ENCODE measurements around the gene RPS5.
"Not testable (repeated sequence)": the region's sequence is repeated elsewhere in the genome, so short reads cannot be mapped to it uniquely, and the experiment has no call there.

RPS5 gene

DNA sequence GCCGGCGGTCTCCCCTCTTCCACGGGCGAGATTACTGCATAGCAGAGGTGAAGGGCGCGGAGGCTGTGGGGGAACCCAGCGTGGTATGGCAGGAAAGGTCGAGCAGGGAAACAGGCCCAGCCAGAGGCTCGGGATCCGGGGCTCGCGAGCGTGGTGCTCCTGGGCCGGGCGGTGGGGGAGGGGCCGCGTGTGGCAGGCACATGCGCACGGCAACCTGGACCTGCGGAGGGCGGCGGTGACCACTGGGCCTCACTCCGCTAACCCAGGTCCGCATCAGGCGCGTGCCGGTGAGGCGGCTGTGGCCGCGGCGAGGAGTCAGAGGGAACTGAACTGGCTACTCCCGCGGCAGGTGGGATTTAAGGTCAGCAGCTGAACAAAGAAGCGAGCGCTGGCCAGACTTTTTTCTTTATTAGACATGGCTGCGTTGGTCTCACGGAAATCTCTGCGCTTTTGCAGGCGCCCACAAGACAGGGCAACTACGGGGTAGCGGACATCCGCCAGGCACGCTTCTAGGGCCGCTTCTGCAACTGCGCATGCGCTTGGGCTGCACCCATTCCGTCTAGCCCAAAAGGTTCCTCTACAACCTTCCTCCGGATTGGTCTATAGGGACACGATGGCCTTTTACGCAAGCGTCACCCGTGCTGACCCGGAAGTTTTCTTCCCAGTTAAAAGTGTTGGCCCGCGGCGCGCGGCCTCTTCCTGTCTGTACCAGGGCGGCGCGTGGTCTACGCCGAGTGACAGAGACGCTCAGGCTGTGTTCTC is at the start of gene RPS5:
Gene RPS5 (plus strand): TSS at position 694 of the 762 bp plus-strand sequence. CDS start 869 bp downstream, outside the sequence.
- peak; percentile 98 for DNase-seq (ENCODE audit: low spot score)

GRCh38 chr19:58338336-58338735 is 48.7 kb upstream of the RPS5 start:
- no peak for DNase-seq (ENCODE audit: low spot score)

DNA sequence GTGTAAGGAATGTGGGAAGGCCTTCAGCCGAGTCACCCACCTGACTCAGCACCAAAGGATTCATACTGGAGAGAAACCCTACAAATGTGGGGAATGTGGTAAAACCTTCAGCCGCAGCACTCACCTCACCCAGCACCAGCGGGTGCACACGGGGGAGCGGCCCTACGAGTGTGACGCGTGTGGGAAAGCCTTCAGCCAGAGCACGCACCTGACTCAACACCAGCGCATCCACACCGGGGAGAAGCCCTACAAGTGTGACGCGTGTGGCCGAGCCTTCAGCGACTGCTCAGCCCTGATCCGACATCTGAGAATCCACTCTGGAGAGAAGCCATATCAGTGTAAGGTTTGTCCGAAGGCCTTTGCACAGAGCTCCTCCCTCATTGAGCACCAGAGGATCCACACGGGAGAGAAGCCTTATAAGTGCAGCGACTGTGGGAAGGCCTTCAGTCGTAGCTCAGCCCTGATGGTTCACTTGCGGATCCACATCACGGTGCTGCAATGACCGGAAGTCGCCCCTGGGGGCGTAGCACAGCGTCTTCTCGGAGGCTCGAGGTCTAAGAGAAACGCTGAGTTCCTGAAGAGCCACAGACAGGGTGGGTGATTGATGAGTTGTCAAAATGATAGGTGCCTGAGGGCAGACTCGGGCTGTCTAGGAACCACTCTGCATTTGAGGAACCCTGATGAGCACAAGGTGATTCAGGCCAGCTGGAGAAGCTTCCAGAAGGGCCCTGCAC is 48.1 kb upstream of the RPS5 start:
- no peak for DNase-seq (ENCODE audit: low spot score)

GRCh38 chr19:58345558-58345957 is 41.5 kb upstream of the RPS5 start:
- no peak for DNase-seq (ENCODE audit: low spot score)

DNA sequence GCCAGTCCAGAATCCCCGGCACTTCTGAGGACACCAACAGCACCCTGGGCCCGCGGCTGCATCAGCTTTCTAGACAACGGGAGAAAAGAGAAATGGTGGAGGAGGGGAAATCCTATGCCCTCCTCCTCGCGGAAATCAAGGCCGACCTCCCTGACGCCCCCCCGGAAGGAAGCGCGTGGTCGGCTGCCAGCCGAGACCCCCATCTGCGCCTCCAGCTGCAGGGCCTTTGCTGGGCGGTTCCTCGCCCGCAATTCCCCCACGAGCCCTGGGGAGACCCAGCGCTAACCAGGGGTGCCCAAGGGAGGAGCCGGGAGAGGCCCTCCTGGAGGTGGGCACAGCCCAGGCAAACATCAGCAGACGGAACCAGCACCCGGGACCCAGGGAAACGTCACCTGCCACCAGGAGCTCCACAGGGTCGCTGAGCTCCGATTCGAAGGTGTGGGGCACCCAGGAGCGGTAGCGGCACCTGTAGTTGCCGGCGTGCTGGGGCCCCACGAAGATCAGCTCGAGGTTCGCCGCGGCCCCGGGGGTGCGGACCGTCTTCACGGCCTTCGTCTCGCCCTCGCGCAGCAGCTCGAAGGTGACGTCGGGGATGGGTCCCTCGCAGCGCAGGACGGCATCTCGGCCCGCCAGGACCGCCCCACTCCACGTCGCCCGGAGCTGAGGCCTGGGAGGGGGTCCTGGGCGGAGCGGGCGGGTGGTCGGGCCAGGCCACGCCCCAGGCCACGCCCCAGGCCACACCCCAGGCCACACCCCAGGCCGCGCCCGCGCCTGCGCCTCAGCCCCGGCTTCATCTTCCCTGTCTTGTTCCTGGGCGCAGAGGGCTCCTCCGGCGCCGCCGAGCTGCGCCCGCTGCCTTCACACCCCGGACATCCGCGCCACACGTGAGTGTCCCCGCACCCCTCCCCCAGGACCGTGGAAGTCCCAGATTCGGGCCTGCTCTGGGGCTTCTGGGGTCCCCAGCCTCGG is 39.8 kb upstream of the RPS5 start:
- peak; percentile 80 for DNase-seq (ENCODE audit: low spot score)

- not testable (repeated sequence) for DNase-seq (ENCODE audit: low spot score)
Observed at GRCh38 chr19:58348080-58348479, 39.0 kb upstream of the RPS5 start.

GRCh38 chr19:58349590-58349989 is 37.5 kb upstream of the RPS5 start:
- no peak for DNase-seq (ENCODE audit: low spot score)

- DNase-seq (ENCODE audit: low spot score): no peak
Observed at GRCh38 chr19:58350001-58350861, 36.8 kb upstream of the RPS5 start.

- DNase-seq (ENCODE audit: low spot score): no peak
Observed at GRCh38 chr19:58350871-58351557, 36.1 kb upstream of the RPS5 start.

DNA sequence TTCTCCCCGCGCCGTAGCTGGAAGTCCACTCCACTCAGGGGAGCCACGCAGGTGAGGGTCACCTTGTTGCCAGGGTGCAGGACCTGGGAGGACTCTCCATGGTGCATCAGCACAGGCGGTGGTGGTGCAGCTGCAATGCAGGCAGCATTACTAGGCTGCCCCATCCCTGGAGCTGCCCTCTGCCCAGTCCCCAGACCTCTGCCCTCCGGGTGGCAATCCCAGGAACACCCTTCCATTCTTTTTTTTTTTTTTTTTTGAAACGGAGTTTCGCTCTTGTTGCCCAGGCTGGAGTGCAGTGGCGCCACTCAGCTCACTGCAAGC is 35.6 kb upstream of the RPS5 start:
- no peak for DNase-seq (ENCODE audit: low spot score)

DNA sequence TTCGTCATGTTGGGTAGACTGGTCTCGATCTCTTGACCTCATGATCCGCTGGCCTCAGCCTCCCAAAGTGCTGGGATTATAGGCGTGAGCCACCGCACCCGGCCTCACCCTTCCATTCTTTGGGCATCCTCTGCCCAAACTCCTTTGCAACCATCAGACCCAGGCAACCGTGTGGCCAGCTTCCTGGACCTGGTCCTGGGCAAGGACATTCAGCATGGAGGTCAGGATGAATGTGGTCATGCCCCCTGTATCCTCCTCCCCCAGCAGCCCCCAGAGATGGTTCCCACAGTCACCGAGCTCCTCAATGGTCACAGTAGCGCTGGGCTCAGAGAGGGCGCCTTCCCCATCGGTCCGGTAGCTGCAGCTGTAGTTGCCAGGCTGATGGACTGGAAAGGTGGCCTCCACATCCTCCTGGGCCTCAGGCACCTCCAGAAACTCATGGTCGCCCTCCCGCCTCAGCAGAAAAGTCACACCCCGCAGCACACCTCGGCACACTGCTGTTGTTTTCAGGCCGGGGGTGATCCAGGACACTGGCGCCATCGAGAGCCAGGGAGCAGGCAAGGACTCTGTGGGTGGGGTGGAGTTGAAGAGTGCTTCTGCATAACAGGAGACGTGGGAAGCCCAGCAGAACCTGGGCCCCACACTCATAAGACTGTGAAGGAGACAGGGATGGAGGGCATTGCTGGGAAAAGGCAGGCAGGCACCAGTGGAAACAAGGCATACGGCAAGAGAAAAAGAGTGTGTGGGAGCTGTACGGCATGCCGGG is 34.9 kb upstream of the RPS5 start:
- no peak for DNase-seq (ENCODE audit: low spot score)

- no peak for DNase-seq (ENCODE audit: low spot score)
Observed at GRCh38 chr19:58352760-58353671, 34.1 kb upstream of the RPS5 start, which contains the start of gene A1BG. Gene A1BG, minus strand, starts transcription at chr19:58353492. Its CDS starts 55 bp downstream, at chr19:58353437.

DNA sequence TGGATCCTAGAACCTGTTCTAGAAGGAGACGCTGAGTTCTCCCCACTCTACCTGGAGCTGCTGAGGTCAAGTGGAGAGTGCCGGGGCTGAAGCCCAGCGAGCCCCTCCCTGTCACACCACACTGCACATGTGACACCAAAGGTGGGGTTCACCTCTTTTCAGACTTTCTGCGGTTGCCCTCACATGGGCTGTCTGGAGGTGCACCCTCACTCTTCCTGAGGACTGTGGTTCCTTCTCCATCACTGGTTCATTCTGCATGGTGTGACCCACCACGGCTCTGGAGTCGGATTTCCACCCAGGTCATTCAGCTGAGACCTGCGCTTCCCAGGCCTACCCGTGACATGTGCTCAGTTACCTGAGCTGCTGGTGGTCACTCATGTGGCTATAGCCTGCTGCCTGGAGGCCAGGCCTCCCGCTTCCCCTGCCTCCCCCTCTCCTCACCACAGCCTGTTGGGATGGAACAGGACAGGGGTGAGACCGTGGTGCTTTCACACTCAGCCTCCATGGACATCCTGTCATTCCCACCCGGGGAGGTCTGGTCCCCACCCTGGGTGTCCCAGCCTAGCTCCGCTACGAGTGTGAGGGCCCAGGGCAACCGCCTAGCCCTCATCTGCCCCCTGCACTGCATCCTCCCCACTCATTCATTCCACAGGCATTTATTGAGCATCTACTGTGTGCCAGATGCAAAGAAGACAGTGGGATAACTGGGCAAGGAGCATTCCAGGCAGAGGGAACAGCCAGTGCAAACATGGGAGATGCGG is 33.2 kb upstream of the RPS5 start:
- no peak for DNase-seq (ENCODE audit: low spot score)

GRCh38 chr19:58354478-58355030 is 32.5 kb upstream of the RPS5 start:
- DNase-seq (ENCODE audit: low spot score): no peak

DNA sequence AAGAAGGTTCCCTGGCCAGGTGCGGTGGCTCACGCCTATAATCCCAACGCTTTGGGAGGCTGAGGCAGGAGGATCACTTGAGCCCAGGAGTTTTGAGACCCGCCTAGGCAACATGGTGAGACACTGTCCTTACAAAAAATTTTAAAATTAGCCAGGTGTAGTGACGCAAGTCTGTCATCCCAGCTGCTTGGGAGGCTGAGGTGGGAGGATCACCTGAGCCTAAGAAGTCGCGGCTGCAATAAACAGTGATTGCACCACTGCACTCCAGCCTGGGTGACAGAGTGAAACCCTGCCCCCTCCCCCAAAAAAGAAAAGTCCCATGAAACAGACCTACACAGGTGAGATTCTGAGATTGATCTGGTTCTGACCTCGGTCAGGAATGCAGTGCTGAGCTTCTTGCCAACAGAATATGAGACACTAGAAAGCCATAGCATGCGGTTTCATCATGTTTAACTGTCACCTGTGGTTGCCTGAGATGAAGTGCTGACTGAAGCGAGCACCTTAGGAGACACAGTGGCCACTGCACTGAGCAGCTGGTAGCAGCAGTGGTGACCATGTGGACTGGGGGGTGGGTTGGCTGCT is 31.8 kb upstream of the RPS5 start:
- DNase-seq (ENCODE audit: low spot score): no peak

- DNase-seq (ENCODE audit: low spot score): no peak
Observed at GRCh38 chr19:58355908-58356765, 30.9 kb upstream of the RPS5 start.
